Activated naive CD4-positive, alpha-beta T cell treated with anti-CD3 and anti-CD28 coated beads, Interleukin-2, amount 50 U/mL, for 24 hours (primary cell): ENCODE measurements around the gene TBC1D17.

Source experiments
- H3K27ac Mint-ChIP-seq: one replicate; pipeline ENCODE4 v1.8.0; 2021; ENCODE audit warnings: mild to moderate bottlenecking, mixed read lengths
- H3K27me3 Mint-ChIP-seq: one replicate; pipeline ENCODE4 v1.8.0; 2021; ENCODE audit warnings: mixed read lengths
- H3K36me3 Mint-ChIP-seq: one replicate; pipeline ENCODE4 v1.8.0; 2021; ENCODE audit warnings: mixed read lengths
- H3K4me1 Mint-ChIP-seq: one replicate; pipeline ENCODE4 v1.8.0; 2021; ENCODE audit warnings: mixed read lengths
- H3K4me3 Mint-ChIP-seq: one replicate; pipeline ENCODE4 v1.8.0; 2021; ENCODE audit warnings: mild to moderate bottlenecking, mixed read lengths
- H3K9me3 Mint-ChIP-seq: one replicate; pipeline ENCODE4 v1.8.0; 2021; ENCODE audit warnings: mixed read lengths

The TBC1D17 gene

GRCh38 chr19:49863254-49863934, 14.1 kb upstream of the TBC1D17 start:
- H3K9me3 Mint-ChIP-seq, result no peaks in the 10 kb centered on the region
- peaks cover 40% of the 10 kb centered on the region for H3K4me1 Mint-ChIP-seq
- no peak overlapping the region for H3K4me3 Mint-ChIP-seq
- peaks cover 9% of the 10 kb centered on the region for H3K36me3 Mint-ChIP-seq
- peak overlapping the region; percentile 31 for H3K27ac Mint-ChIP-seq
- H3K27me3 Mint-ChIP-seq, result no peaks in the 10 kb centered on the region

GRCh38 chr19:49863935-49864320, 13.6 kb upstream of the TBC1D17 start:
- H3K4me1 Mint-ChIP-seq, result peaks cover 40% of the 10 kb centered on the region
- H3K4me3 Mint-ChIP-seq, result no peak overlapping the region
- H3K27me3 Mint-ChIP-seq, result no peaks in the 10 kb centered on the region

GRCh38 chr19:49864890-49865289, 12.6 kb upstream of the TBC1D17 start:
- no peaks in the 10 kb centered on the region for H3K9me3 Mint-ChIP-seq
- no peaks in the 10 kb centered on the region for H3K27me3 Mint-ChIP-seq
- H3K36me3 Mint-ChIP-seq, result peaks cover 9% of the 10 kb centered on the region
- H3K4me3 Mint-ChIP-seq, result no peak overlapping the region
- H3K27ac Mint-ChIP-seq, result no peak overlapping the region
- peaks cover 40% of the 10 kb centered on the region for H3K4me1 Mint-ChIP-seq

More at GRCh38 chr19:49863935-49864320, 13.6 kb upstream of the TBC1D17 start:
- Mint-ChIP-seq H3K9me3 (no peaks in the 10 kb centered on the region), H3K27ac (no peak overlapping the region), H3K36me3 (peaks cover 9% of the 10 kb centered on the region)

DNA sequence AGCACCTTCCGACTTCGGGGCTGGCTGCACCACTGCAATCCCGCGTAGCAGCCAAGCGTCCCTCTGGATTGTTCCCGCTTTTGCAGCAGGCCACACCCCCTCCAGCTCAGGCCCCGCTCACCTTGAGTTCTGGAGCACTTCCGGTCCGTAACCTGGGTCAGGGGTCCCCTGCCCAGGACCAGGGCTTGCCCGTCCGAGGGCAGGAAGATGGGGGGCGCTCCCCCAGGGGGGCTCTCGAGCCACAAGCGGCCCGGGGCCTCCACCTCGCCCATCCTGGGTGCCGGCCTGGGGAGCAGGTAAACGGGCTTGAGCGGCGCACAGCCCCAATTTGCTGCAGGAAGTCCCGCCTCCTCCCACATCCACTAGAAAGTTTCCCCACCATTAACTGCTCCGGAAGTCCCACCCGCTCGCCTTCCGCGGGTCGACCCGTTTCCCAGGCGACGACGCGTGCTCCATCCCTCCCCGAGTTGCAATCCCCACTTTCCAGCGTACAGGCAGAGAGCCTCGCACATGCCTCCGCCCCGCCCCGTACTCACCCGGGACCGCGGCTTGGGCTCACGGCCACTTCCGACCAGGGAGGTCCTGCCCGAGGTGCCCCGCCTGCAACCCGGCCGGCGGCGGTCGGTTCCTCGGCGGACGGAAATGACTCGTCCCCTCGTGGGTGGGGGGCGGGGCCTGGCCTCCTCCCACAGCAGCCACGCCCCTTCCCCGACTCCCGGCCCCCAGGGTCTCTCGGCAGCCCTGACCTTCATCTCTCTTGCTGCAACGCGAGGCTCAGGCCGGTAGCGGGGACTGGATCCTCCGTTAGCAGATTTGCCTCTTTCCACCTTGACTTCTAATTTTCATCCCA, 10.3 kb upstream of the TBC1D17 start, which contains the start of gene PNKP:
TSS of gene PNKP (minus strand) at position 644 of the 850 bp plus-strand sequence. CDS start at position 272, 372 bp downstream.
- H3K9me3 Mint-ChIP-seq, result no peaks in the 10 kb centered on the region
- H3K27me3 Mint-ChIP-seq, result no peaks in the 10 kb centered on the region
- peak within 1 kb of the TSS; percentile 96 for H3K27ac Mint-ChIP-seq
- peak within 1 kb of the TSS; percentile 94 for H3K4me3 Mint-ChIP-seq
- H3K4me1 Mint-ChIP-seq, result peaks cover 48% of the 10 kb centered on the region
- H3K36me3 Mint-ChIP-seq, result peaks cover 9% of the 10 kb centered on the region

DNA sequence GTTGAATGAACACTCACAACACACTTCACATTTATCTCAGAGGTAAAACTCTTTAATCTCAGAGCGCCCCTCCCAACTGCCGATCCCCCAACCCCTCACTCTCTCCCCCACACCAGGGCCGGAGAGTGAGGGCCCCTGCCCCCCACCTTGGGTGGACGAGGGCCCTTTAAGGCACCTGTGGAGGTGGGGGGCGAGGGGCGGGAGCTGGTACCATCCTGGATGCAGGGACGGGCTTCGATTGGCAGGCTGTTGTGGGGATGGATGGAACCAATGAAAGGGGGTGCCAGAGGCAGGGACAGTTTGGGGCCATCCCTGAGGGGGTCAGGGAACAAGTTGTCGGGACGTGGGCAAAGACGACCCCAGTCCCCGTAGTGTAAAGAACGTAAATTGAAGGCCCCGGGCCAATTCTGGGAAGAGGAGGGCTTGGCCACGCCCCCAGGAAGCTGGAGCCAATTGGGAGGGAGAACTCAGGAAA, 8.5 kb upstream of the TBC1D17 start:
- Mint-ChIP-seq H3K4me1 (peaks cover 42% of the 10 kb centered on the region), H3K4me3 (peak overlapping the region; percentile 36), H3K9me3 (no peaks in the 10 kb centered on the region), H3K27ac (no peak overlapping the region), H3K27me3 (no peaks in the 10 kb centered on the region), H3K36me3 (peaks cover 5% of the 10 kb centered on the region)

- peaks cover 36% of the 10 kb centered on the region for H3K4me1 Mint-ChIP-seq
- H3K36me3 Mint-ChIP-seq, result peaks cover 2% of the 10 kb centered on the region
- H3K27me3 Mint-ChIP-seq, result no peaks in the 10 kb centered on the region
Measured at GRCh38 chr19:49869484-49870308, 7.8 kb upstream of the TBC1D17 start.

DNA sequence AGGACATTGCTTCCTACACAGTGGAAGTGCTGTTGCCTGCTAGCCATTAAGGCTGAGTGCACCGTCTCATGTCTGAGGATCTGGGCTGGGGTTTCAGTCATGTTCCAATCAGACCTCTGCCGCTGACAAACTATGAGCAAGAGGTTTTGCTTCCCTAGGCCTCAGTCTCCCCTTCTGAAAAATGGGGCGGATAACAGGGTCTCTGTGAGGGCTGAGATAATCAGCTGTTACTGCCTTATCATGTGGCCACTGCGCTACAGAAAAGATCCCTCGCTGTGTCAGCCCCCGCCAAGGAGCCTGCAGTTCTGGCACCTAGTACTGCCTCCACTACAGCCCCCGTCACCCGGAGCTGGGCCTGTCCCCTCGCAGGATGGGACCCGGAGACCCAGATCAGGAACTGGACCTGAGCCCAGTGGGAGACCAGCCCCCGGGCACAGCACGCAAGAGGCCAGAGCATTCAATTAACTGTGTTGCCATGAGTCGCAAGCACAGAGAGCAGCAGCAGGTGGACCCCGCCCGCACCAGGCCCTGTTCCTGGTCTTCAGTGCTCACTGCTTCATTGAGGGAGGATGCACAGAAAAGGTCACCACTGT, 7.1 kb upstream of the TBC1D17 start:
- peaks cover 35% of the 10 kb centered on the region for H3K4me1 Mint-ChIP-seq
- no peak overlapping the region for H3K27ac Mint-ChIP-seq
- no peaks in the 10 kb centered on the region for H3K27me3 Mint-ChIP-seq
- peaks cover 2% of the 10 kb centered on the region for H3K36me3 Mint-ChIP-seq
- peak overlapping the region; percentile 84 for H3K4me3 Mint-ChIP-seq
- no peaks in the 10 kb centered on the region for H3K9me3 Mint-ChIP-seq

More at GRCh38 chr19:49869484-49870308, 7.8 kb upstream of the TBC1D17 start:
- peak overlapping the region; percentile 84 for H3K4me3 Mint-ChIP-seq
- no peak overlapping the region for H3K27ac Mint-ChIP-seq
- no peaks in the 10 kb centered on the region for H3K9me3 Mint-ChIP-seq

DNA sequence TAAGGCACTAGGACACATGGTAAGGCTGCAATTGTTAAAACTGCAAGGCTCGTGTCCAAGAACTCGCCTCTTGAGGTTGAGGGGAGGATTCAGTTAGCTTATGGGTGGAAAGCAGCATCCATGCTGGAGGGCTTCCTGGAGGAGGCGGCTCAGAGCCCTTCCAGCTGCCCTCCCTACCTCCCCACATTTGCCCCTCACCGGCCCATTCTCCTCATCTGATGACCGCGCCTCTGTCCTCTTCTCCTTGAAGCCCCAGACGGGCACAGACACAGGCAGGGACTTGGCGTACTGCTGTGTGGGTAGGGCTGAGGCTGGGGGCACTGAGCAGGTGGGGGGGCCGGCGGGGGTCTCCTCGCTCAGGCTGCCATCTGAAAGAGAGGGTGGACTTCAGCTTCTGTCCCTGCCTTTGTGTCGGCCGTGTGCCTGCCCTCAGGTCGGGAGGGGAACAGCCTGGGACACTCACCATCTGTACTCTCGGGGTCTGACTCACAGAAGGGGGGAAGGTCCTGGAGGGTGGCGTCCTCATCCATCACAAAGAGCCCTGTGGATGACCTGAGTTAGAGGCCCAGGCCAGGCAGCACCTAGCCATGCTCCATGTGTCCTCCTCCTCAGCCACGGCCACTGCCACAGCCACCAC, 6.0 kb upstream of the TBC1D17 start:
- no peaks in the 10 kb centered on the region for H3K36me3 Mint-ChIP-seq
- no peak overlapping the region for H3K27ac Mint-ChIP-seq
- peaks cover 31% of the 10 kb centered on the region for H3K4me1 Mint-ChIP-seq
- H3K27me3 Mint-ChIP-seq, result no peaks in the 10 kb centered on the region
- H3K9me3 Mint-ChIP-seq, result no peaks in the 10 kb centered on the region
- H3K4me3 Mint-ChIP-seq, result no peak overlapping the region

- H3K27me3 Mint-ChIP-seq, result no peaks in the 10 kb centered on the region
- H3K4me1 Mint-ChIP-seq, result peaks cover 22% of the 10 kb centered on the region
- H3K36me3 Mint-ChIP-seq, result no peaks in the 10 kb centered on the region
- no peaks in the 10 kb centered on the region for H3K9me3 Mint-ChIP-seq
- no peak overlapping the region for H3K27ac Mint-ChIP-seq
- H3K4me3 Mint-ChIP-seq, result no peak overlapping the region
Measured at GRCh38 chr19:49872245-49873128, 5.0 kb upstream of the TBC1D17 start.

DNA sequence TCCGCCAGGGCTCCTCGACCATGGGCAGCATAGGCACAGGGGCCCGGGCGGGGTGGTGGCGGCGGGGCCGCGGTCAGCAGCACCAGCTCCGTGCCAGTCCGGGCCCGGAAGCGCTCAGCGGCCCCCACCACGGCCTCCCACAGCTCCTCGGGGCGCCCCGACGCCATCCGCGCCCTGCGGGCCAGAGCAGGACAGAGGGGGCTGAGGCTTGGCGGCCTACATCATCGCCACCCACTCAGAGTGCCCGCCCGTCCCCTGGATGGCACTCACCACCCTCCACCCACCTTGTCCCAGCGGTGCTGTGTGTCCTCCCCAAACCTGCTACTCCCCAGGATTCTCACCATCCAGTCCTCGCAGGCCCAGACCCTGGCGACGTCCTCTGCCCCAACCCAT, 4.4 kb upstream of the TBC1D17 start:
- no peaks in the 10 kb centered on the region for H3K36me3 Mint-ChIP-seq
- H3K27me3 Mint-ChIP-seq, result no peaks in the 10 kb centered on the region
- H3K27ac Mint-ChIP-seq, result no peak overlapping the region
- H3K9me3 Mint-ChIP-seq, result no peaks in the 10 kb centered on the region
- no peak overlapping the region for H3K4me3 Mint-ChIP-seq
- H3K4me1 Mint-ChIP-seq, result peaks cover 21% of the 10 kb centered on the region

DNA sequence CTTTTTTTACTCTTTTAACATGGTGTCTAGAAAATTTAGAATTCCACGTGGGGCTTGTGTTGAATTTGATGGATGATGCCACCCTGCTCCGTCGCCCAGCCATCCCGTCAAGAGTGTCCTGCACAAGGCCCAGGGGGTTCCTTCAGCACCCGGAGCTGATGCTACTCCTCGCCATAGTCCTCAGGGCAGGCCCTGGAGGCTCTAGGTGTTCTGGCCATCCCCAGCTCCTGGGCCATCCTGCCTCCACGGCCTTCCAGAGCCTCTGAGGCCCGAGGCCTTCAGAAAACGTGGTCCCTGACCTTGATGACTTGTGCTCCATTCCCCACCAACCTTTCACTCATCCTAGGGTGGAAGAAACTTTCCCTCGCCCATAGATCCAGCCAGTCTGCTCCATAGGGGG, 3.7 kb upstream of the TBC1D17 start:
- H3K27ac Mint-ChIP-seq, result no peak overlapping the region
- no peak overlapping the region for H3K4me3 Mint-ChIP-seq
- H3K27me3 Mint-ChIP-seq, result no peaks in the 10 kb centered on the region
- no peaks in the 10 kb centered on the region for H3K36me3 Mint-ChIP-seq
- peaks cover 28% of the 10 kb centered on the region for H3K4me1 Mint-ChIP-seq
- H3K9me3 Mint-ChIP-seq, result no peaks in the 10 kb centered on the region

DNA sequence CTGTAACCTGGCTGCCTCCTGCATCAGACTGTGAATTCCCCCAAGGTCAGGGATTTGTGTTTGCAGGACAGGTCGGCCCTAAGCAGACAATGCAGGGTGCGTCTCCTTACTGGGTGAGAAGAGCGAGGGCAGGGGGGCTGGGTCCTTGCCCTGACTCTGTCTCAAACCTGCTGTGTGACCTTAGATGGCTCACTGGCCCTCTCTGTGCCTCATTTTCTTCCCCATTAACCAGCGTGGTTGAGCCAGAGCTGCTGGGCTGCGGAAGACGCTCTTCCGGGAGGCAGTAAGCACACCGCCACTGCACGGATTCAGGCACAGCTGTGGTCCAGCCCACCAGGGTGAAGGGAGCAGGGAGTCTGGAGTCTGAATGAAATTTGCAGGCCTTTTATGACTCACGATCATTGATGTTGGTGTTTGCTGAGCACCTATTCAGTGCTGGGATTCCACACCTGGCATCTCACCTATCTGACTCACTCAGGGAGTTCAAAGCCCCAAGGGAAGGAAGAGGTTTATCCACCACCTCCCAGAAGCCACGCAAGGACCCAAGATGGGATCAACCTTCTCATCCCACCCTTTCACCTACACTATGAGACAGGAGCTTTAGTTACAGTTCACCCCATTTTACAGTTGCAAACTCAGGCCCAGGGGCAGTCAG, 2.9 kb upstream of the TBC1D17 start:
- Mint-ChIP-seq H3K27me3 (no peaks in the 10 kb centered on the region), H3K36me3 (no peaks in the 10 kb centered on the region), H3K4me3 (no peak overlapping the region), H3K4me1 (peaks cover 33% of the 10 kb centered on the region), H3K9me3 (no peaks in the 10 kb centered on the region), H3K27ac (peak overlapping the region; percentile 59)

DNA sequence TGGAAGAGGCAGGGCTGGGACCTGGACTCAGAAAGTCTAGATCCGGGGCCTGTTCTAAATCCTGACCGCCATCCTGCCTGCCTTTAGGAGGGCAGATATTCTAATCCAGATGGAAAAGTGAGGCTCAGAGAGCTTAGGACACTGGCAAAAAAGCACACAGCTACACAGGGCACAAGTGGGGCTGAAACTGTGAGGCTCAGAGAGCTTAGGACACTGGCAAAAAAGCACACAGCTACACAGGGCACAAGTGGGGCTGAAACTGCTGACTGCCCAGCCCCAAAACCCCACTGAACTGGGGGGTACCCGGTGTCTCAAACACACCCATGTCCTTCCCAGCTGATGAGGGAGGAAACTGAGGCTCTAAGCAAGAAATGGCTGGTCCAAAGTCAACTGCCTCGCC, 2.3 kb upstream of the TBC1D17 start:
- Mint-ChIP-seq H3K9me3 (no peaks in the 10 kb centered on the region), H3K27me3 (no peaks in the 10 kb centered on the region), H3K27ac (peak overlapping the region; percentile 59), H3K36me3 (no peaks in the 10 kb centered on the region), H3K4me1 (peaks cover 32% of the 10 kb centered on the region), H3K4me3 (no peak overlapping the region)
